ENCODE results near the gene HLCS.

Gene HLCS

GRCh38 chr21:36915696-36916245, 50.7 kb downstream of the HLCS start:
- no peak overlapping the region for H3K4me3 ChIP-seq
- DNase-seq (ENCODE audit: low spot score), result no peak
- H3K27ac ChIP-seq, result no peak overlapping the region
- no peak for TF ChIP-seq CTCF (IDR thresholded peaks at IDR 0.05)

DNA sequence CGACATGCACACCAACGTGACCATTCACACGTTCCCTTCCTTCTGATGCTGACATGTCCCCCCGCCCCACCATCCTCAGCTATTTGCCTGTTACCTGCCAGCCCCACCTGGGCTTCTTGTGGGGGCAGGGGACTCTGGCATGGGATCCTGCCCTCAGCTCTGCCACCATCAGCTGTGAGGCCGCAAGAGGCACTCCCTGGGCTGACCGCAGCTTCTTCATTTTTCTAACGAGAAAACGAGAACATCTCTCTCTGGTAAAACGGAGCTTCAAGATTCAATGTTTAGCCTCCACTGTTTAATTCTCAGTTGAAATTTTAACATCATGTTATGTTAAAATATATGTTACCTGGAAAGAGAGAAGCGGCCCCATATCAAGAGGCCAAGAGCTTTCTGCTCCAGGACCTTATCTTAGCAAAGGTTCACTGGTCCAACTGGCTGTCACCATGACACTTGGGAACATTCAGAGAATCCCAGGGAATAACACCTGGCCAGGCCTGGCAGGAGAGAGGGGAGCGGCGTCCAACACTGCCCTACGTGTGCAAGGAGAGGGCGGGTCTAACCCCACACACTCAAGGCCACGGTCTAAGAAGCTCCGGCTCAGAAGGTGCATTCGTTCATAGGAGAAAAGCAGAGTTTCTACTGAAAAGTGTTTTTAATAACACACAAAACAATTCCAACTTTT, 51.3 kb downstream of the HLCS start:
- no peak for DNase-seq (ENCODE audit: low spot score)
- Histone ChIP-seq H3K27ac (no peak overlapping the region), H3K4me3 (no peak overlapping the region)
- no peak for TF ChIP-seq CTCF (IDR thresholded peaks at IDR 0.05)

- no peak for DNase-seq (ENCODE audit: low spot score)
- no peak overlapping the region for H3K4me3 ChIP-seq
- no peak overlapping the region for H3K27ac ChIP-seq
- TF ChIP-seq CTCF (IDR thresholded peaks at IDR 0.05), result no peak
Measured at GRCh38 chr21:36914244-36915013, 52.0 kb downstream of the HLCS start.

DNA sequence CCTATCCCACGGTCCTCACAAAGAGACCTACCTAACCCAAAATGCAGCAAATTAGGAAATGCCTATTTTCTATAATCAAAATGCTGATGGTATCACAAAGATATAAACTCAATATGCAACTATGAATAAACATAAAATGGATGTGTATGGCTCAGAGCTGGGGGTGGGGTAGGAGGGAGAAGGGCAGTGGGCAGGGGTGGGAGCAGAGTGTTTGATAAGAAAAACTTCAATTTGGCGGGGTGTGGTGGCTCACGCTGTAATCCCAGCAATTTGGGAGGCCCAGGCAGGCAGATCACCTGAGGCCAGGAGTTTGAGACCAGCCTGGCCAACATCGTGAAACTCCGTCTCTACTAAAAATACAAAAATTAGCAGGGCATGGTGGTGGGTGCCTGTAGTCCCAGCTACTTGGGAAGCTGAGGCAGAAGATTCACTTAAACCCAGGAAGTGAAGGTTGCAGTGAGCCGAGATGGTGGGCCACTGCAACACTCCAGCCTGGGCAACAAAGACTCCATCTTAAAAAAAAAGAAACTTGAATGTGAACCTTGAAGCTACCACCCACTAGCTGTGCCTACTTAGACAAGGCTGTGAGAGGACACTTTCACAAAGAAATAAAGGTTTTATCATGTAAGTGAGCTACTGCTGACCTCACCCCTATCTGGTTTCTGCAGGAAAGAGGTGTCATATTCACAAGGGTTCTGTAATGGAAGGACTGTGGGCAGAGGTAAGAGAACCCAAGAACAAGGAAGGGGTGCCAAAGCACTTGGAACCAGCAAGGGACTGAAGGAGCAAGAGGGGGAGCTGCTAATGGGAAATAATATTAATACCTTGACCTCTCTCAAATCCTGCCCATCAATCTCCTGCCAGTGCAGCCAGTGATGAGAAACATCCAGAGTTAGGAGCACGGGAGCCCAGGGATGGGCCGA, 53.0 kb downstream of the HLCS start:
- no peak overlapping the region for H3K4me3 ChIP-seq
- H3K27ac ChIP-seq, result no peak overlapping the region
- DNase-seq (ENCODE audit: low spot score), result no peak
- no peak for TF ChIP-seq CTCF (IDR thresholded peaks at IDR 0.05)

DNA sequence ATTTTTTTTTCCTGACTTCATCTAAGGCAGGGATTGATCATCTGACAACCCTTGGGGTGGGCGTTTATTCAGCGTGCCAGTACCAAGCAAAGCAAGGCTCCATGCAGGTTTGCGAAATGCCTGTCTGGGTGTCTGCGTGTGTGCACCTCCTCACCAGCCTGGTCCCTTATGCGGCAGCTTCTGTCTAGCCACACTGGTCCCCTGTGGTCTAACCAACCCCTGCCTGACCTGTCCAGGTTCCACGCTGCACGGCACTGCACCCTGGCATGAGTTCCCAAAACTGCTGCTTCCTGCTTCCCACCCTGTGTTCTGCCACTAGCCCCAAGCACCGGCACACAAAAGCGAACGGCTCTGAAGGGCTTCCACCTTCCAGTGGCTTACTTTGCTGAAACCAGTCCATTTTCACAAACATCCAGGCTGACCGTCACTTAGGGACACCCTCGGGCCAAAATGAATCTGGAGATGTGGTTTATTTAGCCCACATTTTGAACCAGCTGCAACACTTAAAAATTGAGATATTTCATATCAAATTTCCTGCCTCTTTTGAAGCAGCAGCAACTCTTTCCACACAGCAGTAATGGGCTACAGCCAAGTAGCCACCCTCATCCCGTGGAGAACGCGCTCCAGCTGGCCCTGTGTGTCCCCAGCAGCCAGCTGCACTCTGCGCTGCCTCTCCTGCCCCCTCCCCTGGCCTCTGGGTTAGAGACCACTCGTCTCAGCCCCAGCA, 55.7 kb downstream of the HLCS start:
- no peak overlapping the region for H3K4me3 ChIP-seq
- no peak overlapping the region for H3K27ac ChIP-seq
- no peak for TF ChIP-seq CTCF (IDR thresholded peaks at IDR 0.05)
- no peak for DNase-seq (ENCODE audit: low spot score)

- Histone ChIP-seq H3K4me3 (no peak overlapping the region), H3K27ac (no peak overlapping the region)
- TF ChIP-seq CTCF (IDR thresholded peaks at IDR 0.05), result no peak
- DNase-seq (ENCODE audit: low spot score), result no peak
Measured at GRCh38 chr21:36909901-36910561, 56.4 kb downstream of the HLCS start.

All from coronary artery (tissue), 2 donors.